ENCODE data around the gene CASS4.

Gene CASS4

DNA sequence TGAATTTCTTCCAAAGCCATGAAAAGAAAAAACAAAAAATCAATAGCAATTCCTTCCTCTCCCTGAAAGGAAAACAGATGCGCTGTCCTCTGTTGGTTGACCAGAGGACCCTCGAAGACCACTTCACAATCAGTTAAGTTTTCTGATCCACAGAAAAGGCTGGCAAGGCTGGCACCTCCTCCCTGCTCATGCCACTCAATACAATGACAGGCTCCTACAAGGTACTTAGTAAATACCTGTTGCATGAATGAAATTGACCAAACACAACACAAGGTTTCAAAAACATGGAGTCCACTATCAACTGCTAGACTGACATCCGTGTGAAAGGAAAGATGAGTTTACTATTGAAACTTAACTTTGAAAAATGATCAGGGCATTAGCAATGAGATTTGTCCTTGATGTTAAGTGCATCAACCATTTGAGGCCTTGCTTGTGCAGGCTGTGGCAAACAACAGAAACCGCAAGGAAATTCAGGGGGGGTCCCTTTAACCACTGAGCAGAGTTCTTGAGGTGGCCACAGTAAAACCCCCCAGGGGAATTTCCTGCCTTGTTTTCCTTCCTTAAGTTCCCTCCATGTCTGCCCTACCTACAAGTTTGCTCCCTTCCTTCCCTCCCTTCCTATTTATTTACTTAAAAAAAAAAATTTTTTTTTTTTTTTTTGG lies 28.4 kb downstream of the CASS4 start:
- H3K27ac ChIP-seq, result no peak overlapping the region
- DNase-seq (ENCODE audit: low read depth, low spot score), result no peak

GRCh38 chr20:56442389-56443365 lies 30.6 kb downstream of the CASS4 start:
- H3K27ac ChIP-seq, result no peak overlapping the region
- DNase-seq (ENCODE audit: low read depth, low spot score), result no peak

DNA sequence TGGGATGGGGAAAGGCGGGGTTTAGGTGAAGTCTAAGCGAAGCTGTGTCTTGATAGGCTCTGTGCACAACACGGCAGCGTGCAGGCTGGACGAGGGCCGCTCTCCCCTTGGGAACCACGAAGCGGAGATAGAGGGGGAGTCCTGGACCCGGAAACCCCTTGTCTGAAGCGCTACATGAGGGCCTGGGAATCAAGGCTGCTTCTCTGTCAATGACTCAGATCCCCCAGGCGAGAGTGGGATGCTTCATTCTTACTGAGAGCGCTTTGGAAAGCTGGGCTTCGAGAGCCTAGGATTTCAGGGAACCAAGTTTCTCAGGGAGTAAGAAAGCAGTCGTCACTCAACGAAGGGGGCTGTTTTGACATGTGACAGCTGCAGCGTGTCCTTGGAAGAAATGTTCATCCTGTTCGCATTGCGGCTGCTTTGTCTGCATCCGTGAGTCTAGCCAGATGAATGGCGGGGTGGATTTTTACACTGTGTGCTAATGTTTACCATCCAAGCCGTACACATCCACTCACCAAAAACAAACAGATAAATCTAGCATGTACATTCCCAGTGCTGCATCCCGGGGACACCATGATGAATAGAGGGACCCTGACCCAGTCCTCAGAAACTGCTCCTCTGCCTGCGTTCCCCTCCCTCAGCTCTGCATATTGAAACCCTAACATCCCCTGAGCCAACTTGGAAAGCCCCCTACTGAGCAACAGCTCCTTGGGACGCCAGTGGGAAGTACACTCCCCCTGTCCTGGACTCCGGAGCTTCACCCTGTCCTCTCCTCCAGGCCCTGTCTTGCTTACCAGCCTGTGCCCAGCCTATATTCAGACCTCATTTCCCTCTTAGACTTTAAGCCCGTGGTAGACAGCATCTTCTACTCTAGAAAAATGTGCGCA lies 31.8 kb downstream of the CASS4 start:
- no peak for DNase-seq (ENCODE audit: low read depth, low spot score)

DNA sequence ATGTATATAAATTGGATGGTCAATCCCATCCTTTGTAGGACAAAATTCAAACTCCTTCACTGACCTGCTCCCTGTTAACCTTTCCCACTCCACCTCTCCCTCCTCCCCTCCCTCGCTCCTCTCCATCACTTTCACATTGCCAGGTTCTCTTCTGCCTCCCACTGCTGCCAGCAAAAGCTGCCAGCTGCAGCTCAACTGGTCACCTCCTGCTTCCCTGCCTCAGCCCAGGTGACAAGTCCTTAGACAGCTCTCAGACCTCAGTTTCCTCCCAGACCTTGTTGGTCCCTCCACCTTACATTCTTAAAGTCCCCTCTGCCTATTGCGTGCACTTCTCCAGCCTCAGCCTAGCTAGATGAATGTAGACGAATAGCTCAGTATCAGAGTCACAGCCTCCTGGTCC lies 33.1 kb downstream of the CASS4 start:
- DNase-seq (ENCODE audit: low read depth, low spot score), result no peak
- no peak overlapping the region for H3K27ac ChIP-seq

More for the DNA sequence above, 31.8 kb downstream of the CASS4 start:
- H3K27ac ChIP-seq, result no peak overlapping the region

DNA sequence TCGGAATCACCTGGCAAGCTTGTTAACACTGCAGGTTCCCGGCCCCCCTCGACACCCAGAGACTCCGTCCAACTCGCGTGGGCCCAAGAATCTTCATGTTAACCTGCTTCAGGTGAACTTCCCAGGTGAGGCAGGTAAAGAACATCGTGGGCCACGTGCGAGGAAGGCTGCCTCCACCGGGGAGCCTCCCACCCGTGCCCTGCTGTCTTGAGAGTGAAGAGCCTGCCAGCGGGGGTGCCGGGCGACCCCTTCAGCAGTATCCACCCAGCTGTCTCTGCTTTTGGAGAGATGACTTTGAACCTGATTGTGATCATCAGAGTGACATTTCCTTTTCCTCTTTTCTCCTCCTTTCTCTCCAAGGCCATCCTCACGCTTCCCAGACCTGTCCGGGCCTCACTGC lies 33.5 kb downstream of the CASS4 start:
- DNase-seq (ENCODE audit: low read depth, low spot score), result no peak
- H3K27ac ChIP-seq, result no peak overlapping the region

DNA sequence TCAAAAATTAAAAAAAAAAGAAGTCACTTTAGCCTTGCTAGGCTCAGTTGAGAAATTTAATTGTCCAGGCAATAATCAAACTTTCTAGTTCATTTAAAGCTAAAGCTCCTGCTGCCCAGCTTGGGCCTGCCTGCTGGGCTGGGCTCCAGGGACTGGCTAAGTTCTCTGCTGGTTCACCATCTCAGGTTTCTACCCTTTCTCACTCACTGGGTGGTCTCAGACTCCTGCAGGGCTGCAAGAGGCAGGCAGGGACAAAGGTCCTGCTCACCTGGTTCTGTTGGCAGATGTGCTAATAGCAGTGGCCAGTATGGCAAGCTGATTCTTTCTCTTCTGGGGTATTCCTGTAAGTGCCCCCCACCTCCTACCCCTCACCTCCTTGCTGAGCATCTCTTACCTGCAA lies 35.2 kb downstream of the CASS4 start:
- no peak for DNase-seq (ENCODE audit: low read depth, low spot score)

GRCh38 chr20:56449459-56449858 lies 37.4 kb downstream of the CASS4 start:
- DNase-seq (ENCODE audit: low read depth, low spot score), result no peak
- no peak overlapping the region for H3K27ac ChIP-seq

More for the DNA sequence above, 35.2 kb downstream of the CASS4 start:
- no peak overlapping the region for H3K27ac ChIP-seq

DNA sequence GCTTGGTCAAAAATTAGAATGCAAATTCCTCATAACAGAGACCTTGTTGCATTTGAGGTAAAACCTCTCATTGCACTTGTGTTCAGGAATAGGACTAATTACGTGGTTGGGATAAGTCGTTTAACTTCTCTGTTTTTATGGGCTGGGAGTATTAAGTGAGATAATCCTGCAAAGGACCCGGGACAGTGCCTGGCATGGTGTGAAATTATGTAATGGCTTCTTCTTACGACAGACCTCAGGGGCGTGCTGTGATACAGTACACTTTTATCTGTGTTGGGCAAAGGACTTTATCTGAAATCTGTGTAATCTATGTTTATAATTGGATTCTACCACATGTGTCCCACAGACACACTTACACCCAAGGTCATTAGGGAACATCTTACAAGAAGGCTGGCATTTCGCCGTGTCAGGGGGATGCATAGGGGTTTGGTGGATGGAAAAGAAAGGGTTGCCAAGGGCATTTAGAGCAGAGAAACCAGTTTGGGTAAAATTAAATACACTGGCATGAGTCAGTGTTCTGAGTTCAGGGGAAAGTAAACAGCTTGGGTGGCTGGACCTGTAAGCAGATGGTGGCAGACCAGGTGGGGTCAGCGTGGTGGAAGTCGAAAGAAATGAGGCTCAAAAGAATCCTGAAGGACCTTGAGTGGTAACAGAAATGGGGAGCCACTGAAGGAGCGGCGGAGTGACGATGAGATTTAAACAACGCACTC lies 39.2 kb downstream of the CASS4 start:
- no peak for DNase-seq (ENCODE audit: low read depth, low spot score)
- H3K27ac ChIP-seq, result no peak overlapping the region

GRCh38 chr20:56453352-56453751 lies 41.3 kb downstream of the CASS4 start:
- no peak overlapping the region for H3K27ac ChIP-seq
- no peak for DNase-seq (ENCODE audit: low read depth, low spot score)

GRCh38 chr20:56454754-56455153 lies 42.7 kb downstream of the CASS4 start:
- H3K27ac ChIP-seq, result no peak overlapping the region
- no peak for DNase-seq (ENCODE audit: low read depth, low spot score)

DNA sequence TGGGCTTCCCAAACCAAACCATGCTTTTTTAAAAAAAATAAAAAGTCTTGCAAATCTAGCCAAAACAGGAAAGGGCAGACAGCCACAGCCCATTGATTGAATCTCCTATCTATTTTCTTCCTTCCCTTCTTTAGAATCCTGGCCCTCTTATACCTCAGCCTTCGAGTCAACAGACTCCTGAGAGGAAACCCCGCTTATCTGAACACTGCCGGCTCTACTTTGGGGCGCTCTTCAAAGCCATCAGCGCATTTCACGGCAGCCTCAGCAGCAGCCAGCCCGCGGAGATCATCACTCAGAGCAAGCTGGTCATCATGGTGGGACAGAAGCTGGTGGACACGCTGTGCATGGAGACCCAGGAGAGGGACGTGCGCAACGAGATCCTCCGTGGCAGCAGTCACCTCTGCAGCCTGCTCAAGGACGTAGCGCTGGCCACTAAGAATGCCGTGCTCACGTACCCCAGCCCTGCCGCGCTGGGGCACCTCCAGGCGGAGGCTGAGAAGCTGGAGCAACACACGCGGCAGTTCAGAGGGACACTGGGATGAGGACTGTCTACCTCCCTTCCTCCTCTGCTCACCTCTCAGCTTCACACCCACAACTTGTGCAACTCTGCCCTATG lies 46.3 kb downstream of the CASS4 start:
- no peak for DNase-seq (ENCODE audit: low read depth, low spot score)
- H3K27ac ChIP-seq, result no peak overlapping the region

- no peak for DNase-seq (ENCODE audit: low read depth, low spot score)
- H3K27ac ChIP-seq, result no peak overlapping the region
Measured at GRCh38 chr20:56460459-56460858, 48.4 kb downstream of the CASS4 start.

DNA sequence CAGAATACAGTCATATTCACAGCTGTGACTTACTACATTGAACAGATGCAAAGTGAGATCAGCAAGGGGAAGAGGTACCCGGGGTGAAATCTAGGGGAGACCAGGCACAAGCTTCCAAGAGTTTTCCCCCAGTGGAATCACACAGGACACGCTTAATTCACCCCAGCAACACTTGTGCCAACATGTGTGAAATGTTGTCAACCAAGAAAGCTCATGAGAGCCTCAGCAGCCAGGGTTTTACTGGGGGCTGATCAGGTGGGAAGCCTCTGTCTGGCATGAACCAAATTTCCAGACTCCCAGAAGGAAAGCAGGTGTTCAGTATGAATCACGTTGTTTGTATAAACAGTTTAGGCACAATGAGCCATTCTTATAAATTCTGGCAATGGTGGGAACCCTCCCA lies 49.5 kb downstream of the CASS4 start:
- DNase-seq (ENCODE audit: low read depth, low spot score), result no peak
- no peak overlapping the region for H3K27ac ChIP-seq

- no peak overlapping the region for H3K27ac ChIP-seq
- DNase-seq (ENCODE audit: low read depth, low spot score), result no peak
Measured at GRCh38 chr20:56463428-56463827, 51.4 kb downstream of the CASS4 start.

GRCh38 chr20:56465997-56466396 lies 53.9 kb downstream of the CASS4 start:
- H3K27ac ChIP-seq, result no peak overlapping the region
- no peak for DNase-seq (ENCODE audit: low read depth, low spot score)

DNA sequence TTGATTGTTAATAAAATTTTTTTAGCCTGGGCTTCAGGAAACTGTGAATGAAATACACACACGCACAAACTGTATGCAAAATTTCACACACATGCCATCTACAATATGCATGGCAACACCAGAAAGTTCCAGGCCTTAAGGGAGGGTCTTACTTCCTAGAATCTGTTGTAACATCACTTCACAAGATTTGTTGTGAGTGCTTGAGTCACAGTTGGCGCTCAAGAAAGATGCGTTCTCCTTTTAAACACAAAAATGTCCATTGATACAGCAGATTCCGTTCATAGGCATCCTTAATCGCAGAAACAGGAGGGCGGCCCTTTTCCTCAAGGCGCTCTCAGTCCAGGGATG lies 55.9 kb downstream of the CASS4 start:
- no peak overlapping the region for H3K27ac ChIP-seq
- no peak for DNase-seq (ENCODE audit: low read depth, low spot score)

DNA sequence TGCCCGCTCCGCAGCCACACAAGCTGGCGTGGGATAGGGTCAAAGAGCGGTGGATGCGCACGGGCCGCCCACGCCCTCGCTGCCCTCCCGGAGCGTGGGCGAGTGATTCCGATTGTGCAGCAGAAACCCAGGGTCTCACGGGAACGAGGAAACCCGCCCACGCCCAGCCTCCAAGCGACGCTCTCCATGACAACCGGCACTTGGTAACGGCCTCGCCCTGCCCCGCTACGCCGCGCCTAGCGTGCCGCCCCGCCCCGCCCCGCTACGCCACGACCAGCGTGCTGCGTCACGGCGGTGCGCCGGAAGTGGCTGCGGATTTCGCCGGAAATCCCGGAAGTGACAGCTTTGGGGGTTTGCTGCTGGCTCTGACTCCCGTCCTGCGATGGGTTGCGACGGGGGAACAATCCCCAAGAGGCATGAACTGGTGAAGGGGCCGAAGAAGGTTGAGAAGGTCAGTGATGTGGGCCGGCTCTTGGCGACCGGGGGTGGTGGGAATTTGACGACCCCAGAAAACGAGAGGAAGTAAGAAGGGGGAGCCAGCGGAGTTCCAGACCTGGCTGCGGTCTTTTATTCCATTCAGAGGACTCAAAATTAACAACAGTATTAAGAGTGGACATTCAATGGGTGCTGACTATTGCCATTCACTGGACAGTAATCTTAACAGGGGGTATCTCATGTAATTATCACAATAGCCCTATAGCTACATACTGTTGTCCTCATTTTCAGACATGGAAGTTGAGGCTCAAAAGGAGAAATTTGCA lies 56.4 kb downstream of the CASS4 start, which contains the start of gene RTF2:
TSS of gene RTF2 (plus strand) at position 312 of the 761 bp plus-strand sequence. CDS start at position 383, 71 bp downstream.
- peak within 1 kb of the TSS; percentile 49 for H3K27ac ChIP-seq
- peak; percentile 59 for DNase-seq (ENCODE audit: low read depth, low spot score)

- peak overlapping the region; percentile 49 for H3K27ac ChIP-seq
- no peak for DNase-seq (ENCODE audit: low read depth, low spot score)
Measured at GRCh38 chr20:56469077-56469449, 57.0 kb downstream of the CASS4 start.

DNA sequence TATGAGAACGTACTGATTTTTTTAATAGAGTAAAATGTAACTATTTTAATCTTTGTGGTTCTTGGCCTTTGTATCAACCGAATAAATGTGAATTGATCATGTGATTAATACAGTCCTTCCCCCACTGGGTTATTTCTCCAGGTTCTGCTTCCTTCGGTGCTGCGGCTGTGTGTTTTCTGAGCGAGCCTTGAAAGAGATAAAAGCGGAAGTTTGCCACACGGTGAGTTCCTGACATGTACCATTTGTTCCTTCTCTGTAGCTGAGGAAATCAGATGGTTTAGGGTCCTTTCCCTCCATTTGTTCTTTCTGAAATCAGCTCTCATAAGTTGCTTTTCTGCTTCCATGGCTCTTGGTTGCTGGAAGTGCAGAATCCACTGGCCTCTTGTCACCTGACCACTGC lies 71.9 kb downstream of the CASS4 start:
- H3K27ac ChIP-seq, result no peak overlapping the region
- DNase-seq (ENCODE audit: low read depth, low spot score), result no peak
